Measurements from ENCODE around the gene LOXL3.

GRCh38 chr2:74513605-74514367 lies 40.0 kb downstream of the LOXL3 start:
- TF ChIP-seq CTCF (IDR thresholded peaks at IDR 0.05; ENCODE audit: insufficient read depth, low read length, poor library complexity, severe bottlenecking) = no peak
- TF ChIP-seq EZH2phosphoT487 (conservative IDR thresholded peaks at IDR 0.05; ENCODE audit: low read length) = no peak
